ENCODE data around the gene CACNA2D3. TPM values are rescaled to one million over a fixed set of nuclear protein-coding genes. Genes with fewer than 3 reads are reported as not detected.

CACNA2D3 gene
- total and polyA plus RNA-seq, 4 donors, result 0.38 to 2.5 (median 1.1) TPM

- H3K4me3 ChIP-seq, result no peak overlapping the region
- no peak for TF ChIP-seq CTCF (IDR thresholded peaks at IDR 0.05; ENCODE audit: control extremely low read depth, extremely low read depth)
- no peak for ATAC-seq (ENCODE audit: insufficient read depth, low FRiP score)
- peaks cover 0 to 6% (median 0%) of the 10 kb centered on the region in 5 donors for H3K4me1 ChIP-seq (ENCODE audit: control insufficient read depth in 5 of 5, insufficient read depth in 5 of 5, low read length in 5 of 5)
- no peak overlapping the region for H3K9ac ChIP-seq (ENCODE audit: insufficient read depth in 1 of 2, low read length in 2 of 2)
- no peaks in the 10 kb centered on the region for H3K9me3 ChIP-seq (ENCODE audit: control insufficient read depth in 4 of 4, insufficient read depth in 3 of 4, low read length in 3 of 4)
- H3K27ac ChIP-seq (ENCODE audit: low read depth in 1 of 2, low read length in 1 of 2), result no peak overlapping the region
- H3K36me3 ChIP-seq (ENCODE audit: control insufficient read depth in 4 of 4, insufficient read depth in 4 of 4, low read length in 4 of 4), result no peaks in the 10 kb centered on the region
- no peak for DNase-seq
- no peaks in the 10 kb centered on the region for H3K27me3 ChIP-seq (ENCODE audit: control insufficient read depth in 3 of 3, insufficient read depth in 3 of 3, low read length in 2 of 3)
- WGBS, 2 donors, result 58 to 63% methylated on average over 4 of the region's 4 CpGs
Observed at GRCh38 chr3:54963641-54964040, 841.3 kb downstream of the CACNA2D3 start.

- TF ChIP-seq CTCF (IDR thresholded peaks at IDR 0.05; ENCODE audit: control extremely low read depth, extremely low read depth), result no peak
- H3K9me3 ChIP-seq (ENCODE audit: control insufficient read depth in 4 of 4, insufficient read depth in 3 of 4, low read length in 3 of 4), result no peaks in the 10 kb centered on the region
- no peak for DNase-seq
- WGBS, 2 donors, result 94 to 95% methylated on average over 3 of the region's 3 CpGs
- no peaks in the 10 kb centered on the region for H3K27me3 ChIP-seq (ENCODE audit: control insufficient read depth in 3 of 3, insufficient read depth in 3 of 3, low read length in 2 of 3)
- ATAC-seq (ENCODE audit: insufficient read depth, low FRiP score), result no peak
- no peak overlapping the region for H3K4me3 ChIP-seq
- peaks cover 0 to 6% (median 0%) of the 10 kb centered on the region in 5 donors for H3K4me1 ChIP-seq (ENCODE audit: control insufficient read depth in 5 of 5, insufficient read depth in 5 of 5, low read length in 5 of 5)
- H3K27ac ChIP-seq (ENCODE audit: low read depth in 1 of 2, low read length in 1 of 2), result no peak overlapping the region
- H3K36me3 ChIP-seq (ENCODE audit: control insufficient read depth in 4 of 4, insufficient read depth in 4 of 4, low read length in 4 of 4), result no peaks in the 10 kb centered on the region
- no peak overlapping the region for H3K9ac ChIP-seq (ENCODE audit: insufficient read depth in 1 of 2, low read length in 2 of 2)
Observed at GRCh38 chr3:54964081-54964480, 841.7 kb downstream of the CACNA2D3 start.

- no peak overlapping the region for H3K27ac ChIP-seq (ENCODE audit: low read depth in 1 of 2, low read length in 1 of 2)
- no peaks in the 10 kb centered on the region for H3K27me3 ChIP-seq (ENCODE audit: control insufficient read depth in 3 of 3, insufficient read depth in 3 of 3, low read length in 2 of 3)
- no peak for TF ChIP-seq CTCF (IDR thresholded peaks at IDR 0.05; ENCODE audit: control extremely low read depth, extremely low read depth)
- DNase-seq (no peak), ATAC-seq (ENCODE audit: insufficient read depth, low FRiP score) (no peak)
- no peak overlapping the region for H3K9ac ChIP-seq (ENCODE audit: insufficient read depth in 1 of 2, low read length in 2 of 2)
- H3K36me3 ChIP-seq (ENCODE audit: control insufficient read depth in 4 of 4, insufficient read depth in 4 of 4, low read length in 4 of 4), result no peaks in the 10 kb centered on the region
- H3K4me1 ChIP-seq (ENCODE audit: control insufficient read depth in 5 of 5, insufficient read depth in 5 of 5, low read length in 5 of 5), result peaks cover 0 to 6% (median 0%) of the 10 kb centered on the region in 5 donors
- H3K4me3 ChIP-seq, result no peak overlapping the region
- no peaks in the 10 kb centered on the region for H3K9me3 ChIP-seq (ENCODE audit: control insufficient read depth in 4 of 4, insufficient read depth in 3 of 4, low read length in 3 of 4)
- 73 to 75% methylated on average over 6 of the region's 6 CpGs for WGBS, 2 donors
Observed at GRCh38 chr3:54965746-54966145, 843.4 kb downstream of the CACNA2D3 start.

- TF ChIP-seq CTCF (IDR thresholded peaks at IDR 0.05; ENCODE audit: control extremely low read depth, extremely low read depth), result no peak
- Histone ChIP-seq H3K36me3 (ENCODE audit: control insufficient read depth in 4 of 4, insufficient read depth in 4 of 4, low read length in 4 of 4) (no peaks in the 10 kb centered on the region), H3K27me3 (ENCODE audit: control insufficient read depth in 3 of 3, insufficient read depth in 3 of 3, low read length in 2 of 3) (no peaks in the 10 kb centered on the region), H3K4me3 (no peak overlapping the region), H3K9ac (ENCODE audit: insufficient read depth in 1 of 2, low read length in 2 of 2) (no peak overlapping the region), H3K27ac (ENCODE audit: low read depth in 1 of 2, low read length in 1 of 2) (no peak overlapping the region), H3K4me1 (ENCODE audit: control insufficient read depth in 5 of 5, insufficient read depth in 5 of 5, low read length in 5 of 5) (peaks cover 0 to 6% (median 0%) of the 10 kb centered on the region in 5 donors), H3K9me3 (ENCODE audit: control insufficient read depth in 4 of 4, insufficient read depth in 3 of 4, low read length in 3 of 4) (no peaks in the 10 kb centered on the region)
- 53 to 76% methylated on average over 6 of the region's 6 CpGs for WGBS, 2 donors
- ATAC-seq (ENCODE audit: insufficient read depth, low FRiP score) (no peak), DNase-seq (no peak)
Observed at GRCh38 chr3:54966979-54967378, 844.6 kb downstream of the CACNA2D3 start.
